Right lobe of liver (tissue), 4 donors: Measurements from ENCODE around the gene CARS1.

Experiments used
- CTCF ChIP-seq, 4 donors: fragments of 200-600 bp in 3 of 4; fragments of 450-650 bp in 1 of 4; IDR thresholded peaks; one replicate each; pipeline versions ENCODE4 v1.5.1 to v1.8.0; 2016 to 2022; ENCODE audit warnings: antibody characterized with exemption in 4 of 4, mild to moderate bottlenecking in 2 of 4
- POLR2A ChIP-seq: fragments of 450-650 bp; IDR thresholded peaks from one replicate; pipeline ENCODE4 v1.6.1; 2017; ENCODE audit warnings: antibody characterized with exemption, mild to moderate bottlenecking
- donor health status: DM: no; HTN: no; CAD: no.
- donor health status: DM: no; HTN: no; CAD: no.
- donor health status: DM: no; HTN: yes; CAD: no.

- TF ChIP-seq CTCF (IDR thresholded peaks at IDR 0.05) (no peak), POLR2A (no peak)
These were observed 5.8 kb downstream of the CARS1 start for GRCh38 chr11:3051196-3052108.
